Mesothelial cell of epicardium (in vitro differentiated cells): ENCODE data around the gene PLEKHA6. TPM values are rescaled to one million over a fixed set of nuclear protein-coding genes. Genes with fewer than 3 reads are reported as not detected.
"Not testable (repeated sequence)": the region's sequence is repeated elsewhere in the genome, so short reads cannot be mapped to it uniquely, and the experiment has no call there.

Experiments
- DNase-seq, 2 experiments: peaks; one replicate each; pipeline ENCODE4 v3.0.0; 2021; ENCODE audit warnings: low spot score in 2 of 2; ENCODE audit not compliant: unreplicated experiment in 2 of 2
- H3K27ac Mint-ChIP-seq: 2 replicates; pipeline ENCODE4 v1.8.0; 2021; ENCODE audit warnings: mixed read lengths
- H3K27me3 Mint-ChIP-seq: 2 replicates; pipeline ENCODE4 v1.8.0; 2021; ENCODE audit warnings: low read depth, mixed read lengths
- H3K36me3 Mint-ChIP-seq: 2 replicates; pipeline ENCODE4 v1.8.0; 2021; ENCODE audit warnings: mixed read lengths
- H3K4me1 Mint-ChIP-seq: 2 replicates; pipeline ENCODE4 v1.8.0; 2021; ENCODE audit warnings: mixed read lengths
- H3K4me3 Mint-ChIP-seq: 2 replicates; pipeline ENCODE4 v1.8.0; 2021; ENCODE audit warnings: mild to moderate bottlenecking, moderate library complexity, mixed read lengths
- H3K9me3 Mint-ChIP-seq: 2 replicates; pipeline ENCODE4 v1.8.0; 2021; ENCODE audit warnings: mixed read lengths
- total RNA-seq: library from RNA; stranded (reverse); gene quantifications from 3 replicates; pipeline ENCODE4 v1.2.1, GENCODE V29; 2021
- TF ChIP-seq, protein P1 (sequence below): fragments of 200-600 bp; sonication (generic); IDR thresholded peaks from one replicate; pipeline ENCODE4 v1.5.0; 2021; ENCODE audit warnings: antibody characterized with exemption; ENCODE audit not compliant: unreplicated experiment

The PLEKHA6 gene
- total RNA-seq, 1 donor from 2014 or later, result 29.7 TPM

GRCh38 chr1:204334455-204334854 is 25.3 kb downstream of the PLEKHA6 start:
- Mint-ChIP-seq H3K4me1 (peaks cover 42% of the 10 kb centered on the region), H3K4me3 (no peak overlapping the region), H3K27ac (no peak overlapping the region), H3K36me3 (no peaks in the 10 kb centered on the region), H3K27me3 (no peaks in the 10 kb centered on the region), H3K9me3 (no peaks in the 10 kb centered on the region)
- TF ChIP-seq, protein P1, sequence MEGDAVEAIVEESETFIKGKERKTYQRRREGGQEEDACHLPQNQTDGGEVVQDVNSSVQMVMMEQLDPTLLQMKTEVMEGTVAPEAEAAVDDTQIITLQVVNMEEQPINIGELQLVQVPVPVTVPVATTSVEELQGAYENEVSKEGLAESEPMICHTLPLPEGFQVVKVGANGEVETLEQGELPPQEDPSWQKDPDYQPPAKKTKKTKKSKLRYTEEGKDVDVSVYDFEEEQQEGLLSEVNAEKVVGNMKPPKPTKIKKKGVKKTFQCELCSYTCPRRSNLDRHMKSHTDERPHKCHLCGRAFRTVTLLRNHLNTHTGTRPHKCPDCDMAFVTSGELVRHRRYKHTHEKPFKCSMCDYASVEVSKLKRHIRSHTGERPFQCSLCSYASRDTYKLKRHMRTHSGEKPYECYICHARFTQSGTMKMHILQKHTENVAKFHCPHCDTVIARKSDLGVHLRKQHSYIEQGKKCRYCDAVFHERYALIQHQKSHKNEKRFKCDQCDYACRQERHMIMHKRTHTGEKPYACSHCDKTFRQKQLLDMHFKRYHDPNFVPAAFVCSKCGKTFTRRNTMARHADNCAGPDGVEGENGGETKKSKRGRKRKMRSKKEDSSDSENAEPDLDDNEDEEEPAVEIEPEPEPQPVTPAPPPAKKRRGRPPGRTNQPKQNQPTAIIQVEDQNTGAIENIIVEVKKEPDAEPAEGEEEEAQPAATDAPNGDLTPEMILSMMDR, result no peak
- no peak for DNase-seq

DNA sequence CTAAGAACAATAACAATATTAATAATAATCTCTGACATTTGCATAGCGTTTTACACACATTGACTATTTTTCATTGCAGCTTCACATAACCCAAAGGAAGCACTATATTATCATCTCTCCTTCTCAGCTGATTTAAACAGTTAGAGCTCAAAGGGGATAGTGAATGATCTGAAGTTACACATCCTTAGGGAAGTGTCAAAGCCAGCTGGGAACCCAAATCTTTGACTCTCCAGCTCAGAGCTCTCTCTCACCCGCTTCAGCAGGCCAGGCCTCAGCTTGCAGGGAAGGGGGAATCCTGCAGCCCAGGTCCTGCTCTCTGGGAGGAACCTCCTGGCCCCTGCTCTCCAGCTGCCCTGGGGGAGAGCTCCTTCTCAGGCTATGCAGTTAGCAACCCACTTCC is 26.3 kb downstream of the PLEKHA6 start:
- no peak overlapping the region for H3K4me3 Mint-ChIP-seq
- TF ChIP-seq, protein P1, result no peak
- peaks cover 34% of the 10 kb centered on the region for H3K4me1 Mint-ChIP-seq
- no peaks in the 10 kb centered on the region for H3K27me3 Mint-ChIP-seq
- H3K27ac Mint-ChIP-seq, result peak overlapping the region; percentile 92
- no peak for DNase-seq
- H3K36me3 Mint-ChIP-seq, result no peaks in the 10 kb centered on the region
- H3K9me3 Mint-ChIP-seq, result peaks cover 5% of the 10 kb centered on the region

GRCh38 chr1:204331847-204332487 is 27.8 kb downstream of the PLEKHA6 start:
- no peak for DNase-seq
- Mint-ChIP-seq H3K27ac (peak overlapping the region; percentile 92), H3K4me3 (no peak overlapping the region), H3K36me3 (no peaks in the 10 kb centered on the region), H3K27me3 (no peaks in the 10 kb centered on the region), H3K9me3 (peaks cover 5% of the 10 kb centered on the region), H3K4me1 (peaks cover 35% of the 10 kb centered on the region)
- TF ChIP-seq, protein P1, result no peak

DNA sequence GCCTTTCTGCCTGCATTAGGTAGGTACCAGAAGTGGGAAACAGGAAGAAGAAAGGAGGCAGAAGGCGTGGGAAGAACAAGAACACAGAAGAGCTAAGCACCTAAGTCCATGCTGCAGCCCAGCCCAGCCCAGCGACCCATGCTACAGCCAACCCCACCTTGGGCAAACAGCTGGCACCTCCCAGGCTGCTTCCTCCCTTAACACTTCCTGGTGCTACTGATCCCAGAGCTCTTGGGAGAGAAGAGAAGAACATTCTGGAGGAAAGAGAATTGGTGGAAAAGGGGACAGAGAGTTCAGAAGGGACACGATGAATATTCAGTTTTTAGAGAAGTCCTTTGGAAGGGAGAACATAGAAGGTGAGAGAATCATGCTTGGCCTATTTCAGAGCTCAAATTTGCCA is 28.5 kb downstream of the PLEKHA6 start:
- no peak for DNase-seq
- Mint-ChIP-seq H3K27ac (peak overlapping the region; percentile 49), H3K4me3 (no peak overlapping the region), H3K36me3 (no peaks in the 10 kb centered on the region), H3K9me3 (peaks cover 5% of the 10 kb centered on the region), H3K4me1 (peaks cover 42% of the 10 kb centered on the region), H3K27me3 (no peaks in the 10 kb centered on the region)
- TF ChIP-seq, protein P1, result no peak

DNA sequence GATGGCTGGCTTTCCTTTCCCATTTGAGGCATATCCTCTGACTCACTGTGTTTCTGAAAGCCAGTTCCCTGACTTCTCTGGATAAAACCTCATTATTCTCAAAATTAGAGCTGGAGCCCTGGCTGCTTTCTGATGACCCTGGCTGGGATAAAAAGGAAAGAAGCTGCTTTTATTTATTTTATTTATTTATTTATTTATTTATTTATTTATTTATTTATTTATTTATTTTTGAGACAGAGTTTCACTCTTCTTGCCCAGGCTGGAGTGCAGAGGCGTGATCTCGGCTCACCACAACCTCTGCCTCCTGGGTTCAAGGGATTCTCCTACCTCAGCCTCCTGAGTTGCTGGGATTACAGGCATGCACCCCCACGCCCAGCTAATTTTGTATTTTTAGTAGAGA is 31.9 kb downstream of the PLEKHA6 start:
- H3K27me3 Mint-ChIP-seq, H3K9me3 Mint-ChIP-seq, H3K27ac Mint-ChIP-seq, H3K36me3 Mint-ChIP-seq, H3K4me3 Mint-ChIP-seq, DNase-seq: not testable (repeated sequence)
- H3K4me1 Mint-ChIP-seq, result peaks cover 29% of the 10 kb centered on the region

- Mint-ChIP-seq H3K27ac (peak overlapping the region; percentile 50), H3K4me1 (peaks cover 24% of the 10 kb centered on the region), H3K4me3 (no peak overlapping the region), H3K27me3 (no peaks in the 10 kb centered on the region), H3K9me3 (peaks cover 5% of the 10 kb centered on the region), H3K36me3 (no peaks in the 10 kb centered on the region)
- TF ChIP-seq, protein P1, result no peak
- DNase-seq, result no peak
Measured at GRCh38 chr1:204327359-204327758, 32.4 kb downstream of the PLEKHA6 start.
